Erythroblast (primary cell): Measurements from ENCODE around the gene SPAG5.

Experiments used
- GATA1 ChIP-seq: IDR thresholded peaks from 2 replicates; pipeline ENCODE4 v1.6.1; 2011; ENCODE audit warnings: low read depth, mild to moderate bottlenecking, control low read depth, low read length, moderate library complexity
- POLR2A ChIP-seq: IDR thresholded peaks from 2 replicates; pipeline ENCODE4 v1.6.1; 2011; ENCODE audit warnings: mild to moderate bottlenecking, low read length

DNA sequence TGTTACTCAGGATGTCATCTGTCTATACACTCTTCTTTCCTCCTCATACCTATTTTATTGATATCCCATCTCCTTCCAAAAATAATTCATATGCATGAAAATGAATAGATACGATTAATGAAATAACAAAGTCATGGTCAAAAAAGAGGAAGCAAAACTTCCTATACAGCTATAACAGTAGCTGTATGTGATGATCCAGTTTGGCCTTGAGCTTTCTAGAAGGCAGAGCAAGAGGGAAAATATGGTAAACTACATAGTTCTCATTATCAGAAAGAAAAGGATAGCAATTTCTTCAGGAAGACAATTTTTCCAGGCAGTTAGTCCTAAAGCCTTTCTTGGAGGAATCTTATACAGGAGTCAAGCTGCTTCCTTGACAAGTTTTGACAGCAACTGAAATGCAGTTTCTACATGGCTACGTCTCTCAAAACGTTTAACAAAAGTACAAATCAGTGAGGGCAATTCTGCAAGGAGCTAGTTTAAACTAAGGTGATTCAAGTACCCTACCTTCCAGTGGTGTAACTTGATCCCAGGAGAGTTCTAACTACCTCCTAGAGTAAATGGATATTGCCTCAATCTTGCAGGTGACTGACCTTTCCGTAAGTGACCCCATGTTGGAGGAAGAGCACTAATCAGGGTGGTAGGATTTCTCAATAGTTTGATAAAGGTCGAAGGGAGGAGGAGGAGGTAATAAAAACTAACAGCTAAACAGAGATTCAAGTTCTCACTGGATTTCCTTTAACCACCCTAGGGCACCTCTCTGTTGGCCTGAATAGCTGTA is 1.0 kb downstream of the SPAG5 start:
- TF ChIP-seq POLR2A (no peak), GATA1 (no peak)
